Coronary artery (tissue), 2 donors: ENCODE data around the gene PDE9A.

Source experiments
- DNase-seq: peaks from one replicate; pipeline ENCODE4 v3.0.0-alpha.2; 2017; ENCODE audit warnings: low spot score
- H3K27ac ChIP-seq, 2 donors: fragments of 200-600 bp; sonication (generic); one replicate each; pipeline ENCODE4 v1.5.1; 2016 to 2019
- H3K4me3 ChIP-seq: fragments of 200-600 bp; sonication (generic); 2 replicates; pipeline ENCODE4 v1.5.1; 2016; ENCODE audit warnings: mild to moderate bottlenecking, moderate library complexity
- TF ChIP-seq, protein P1 (sequence below): fragments of 200-600 bp; sonication (generic); IDR thresholded peaks from one replicate; pipeline ENCODE4 v1.5.1; 2019; ENCODE audit warnings: antibody characterized with exemption

PDE9A gene

DNA sequence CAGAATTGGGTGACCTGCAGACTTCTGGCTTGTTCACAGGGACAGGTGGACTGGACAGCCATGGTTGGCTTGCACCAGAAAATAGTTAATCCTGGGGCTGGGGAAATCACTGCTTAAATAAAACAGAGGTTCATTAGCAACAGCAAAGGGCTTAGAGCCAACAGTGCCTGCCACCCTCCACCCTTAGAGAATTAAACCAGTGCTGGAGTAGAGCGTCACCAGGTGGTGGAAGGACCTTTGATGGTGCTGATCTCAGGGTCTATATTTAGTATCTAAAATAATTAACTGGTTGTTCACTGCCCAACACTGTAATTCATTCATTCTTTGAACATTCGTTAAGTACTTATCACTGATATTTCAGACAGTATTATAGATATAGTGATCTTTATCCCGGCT, 34.7 kb upstream of the PDE9A start:
- no peak for DNase-seq
- H3K27ac ChIP-seq, result no peak overlapping the region
- TF ChIP-seq, protein P1, sequence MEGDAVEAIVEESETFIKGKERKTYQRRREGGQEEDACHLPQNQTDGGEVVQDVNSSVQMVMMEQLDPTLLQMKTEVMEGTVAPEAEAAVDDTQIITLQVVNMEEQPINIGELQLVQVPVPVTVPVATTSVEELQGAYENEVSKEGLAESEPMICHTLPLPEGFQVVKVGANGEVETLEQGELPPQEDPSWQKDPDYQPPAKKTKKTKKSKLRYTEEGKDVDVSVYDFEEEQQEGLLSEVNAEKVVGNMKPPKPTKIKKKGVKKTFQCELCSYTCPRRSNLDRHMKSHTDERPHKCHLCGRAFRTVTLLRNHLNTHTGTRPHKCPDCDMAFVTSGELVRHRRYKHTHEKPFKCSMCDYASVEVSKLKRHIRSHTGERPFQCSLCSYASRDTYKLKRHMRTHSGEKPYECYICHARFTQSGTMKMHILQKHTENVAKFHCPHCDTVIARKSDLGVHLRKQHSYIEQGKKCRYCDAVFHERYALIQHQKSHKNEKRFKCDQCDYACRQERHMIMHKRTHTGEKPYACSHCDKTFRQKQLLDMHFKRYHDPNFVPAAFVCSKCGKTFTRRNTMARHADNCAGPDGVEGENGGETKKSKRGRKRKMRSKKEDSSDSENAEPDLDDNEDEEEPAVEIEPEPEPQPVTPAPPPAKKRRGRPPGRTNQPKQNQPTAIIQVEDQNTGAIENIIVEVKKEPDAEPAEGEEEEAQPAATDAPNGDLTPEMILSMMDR, result no peak
- H3K4me3 ChIP-seq, result no peak overlapping the region

DNA sequence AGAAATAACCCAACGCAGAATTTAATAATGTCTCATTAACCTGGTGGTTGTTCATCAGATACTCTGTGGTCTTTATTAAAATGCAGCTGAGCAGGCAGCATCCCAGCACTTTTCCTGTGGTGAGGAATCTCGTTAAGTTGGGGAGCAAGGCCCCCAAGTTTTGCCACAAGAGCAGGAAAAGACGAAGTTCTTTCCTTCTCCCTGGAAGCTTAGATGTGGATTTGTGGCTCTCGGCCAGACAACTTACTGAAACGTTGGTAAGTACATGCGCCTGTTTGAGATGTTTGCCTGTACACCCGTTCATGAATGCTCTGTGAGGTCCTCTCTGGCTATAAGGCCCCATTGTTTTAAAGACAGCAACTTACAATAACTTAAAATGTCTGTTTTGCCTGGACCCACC, 34.3 kb upstream of the PDE9A start:
- no peak for DNase-seq
- Histone ChIP-seq H3K27ac (no peak overlapping the region), H3K4me3 (no peak overlapping the region)
- TF ChIP-seq, protein P1, result no peak

DNA sequence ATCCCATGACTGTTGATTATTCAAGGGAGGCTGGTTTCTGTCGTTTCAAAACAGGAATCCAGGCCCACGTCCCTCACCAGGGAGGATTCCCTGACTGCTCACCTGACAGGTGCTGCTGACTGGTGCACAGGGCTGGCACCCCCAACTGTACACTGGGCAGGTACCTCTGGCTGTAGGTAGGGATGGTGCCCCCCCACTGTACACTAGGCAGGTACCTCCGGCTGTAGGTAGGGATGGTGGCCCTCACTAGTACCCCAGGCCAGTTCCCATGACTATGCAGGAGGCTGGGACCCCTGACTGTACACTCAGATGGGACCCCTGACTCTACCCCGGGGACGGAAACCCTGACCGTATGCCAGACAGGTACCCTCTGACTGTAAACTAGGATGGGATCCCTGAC, 33.6 kb upstream of the PDE9A start:
- no peak overlapping the region for H3K27ac ChIP-seq
- no peak for DNase-seq
- TF ChIP-seq, protein P1, result no peak
- H3K4me3 ChIP-seq, result no peak overlapping the region

DNA sequence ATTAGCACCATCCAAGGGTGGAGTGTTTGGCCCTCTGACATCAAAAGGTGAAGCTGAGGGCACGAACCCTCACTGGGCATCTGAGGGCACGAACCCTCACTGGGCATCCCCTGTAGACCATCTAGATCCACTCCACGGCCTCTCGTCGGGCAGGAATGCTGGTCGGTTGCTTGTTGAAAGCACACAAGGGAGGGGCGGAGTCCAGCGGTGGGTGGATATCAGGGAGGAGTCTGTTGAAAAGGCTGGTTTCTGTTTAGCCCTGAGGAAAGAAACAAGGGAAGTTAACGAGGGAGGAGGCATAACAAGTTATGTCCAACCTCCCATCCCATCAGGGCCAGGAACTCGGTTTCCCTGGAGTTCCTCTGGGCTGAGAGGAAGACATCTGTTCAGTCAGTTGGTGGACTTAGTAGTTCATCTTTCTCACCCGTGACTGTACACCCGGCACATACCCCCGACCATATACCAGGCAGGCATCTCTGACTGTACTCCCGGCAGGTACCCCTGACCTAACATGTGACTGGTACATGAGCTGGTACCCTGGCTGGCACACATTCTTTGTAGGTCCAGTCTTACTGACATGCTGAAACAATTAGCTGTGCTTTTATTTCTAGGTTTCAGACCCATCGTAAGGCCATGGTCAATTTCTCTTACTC, 32.1 kb upstream of the PDE9A start:
- no peak overlapping the region for H3K27ac ChIP-seq
- H3K4me3 ChIP-seq, result no peak overlapping the region
- TF ChIP-seq, protein P1, result no peak

GRCh38 chr21:42621819-42622177, 31.6 kb upstream of the PDE9A start:
- TF ChIP-seq, protein P1, result no peak
- no peak overlapping the region for H3K27ac ChIP-seq
- no peak for DNase-seq
- H3K4me3 ChIP-seq, result no peak overlapping the region

More for the DNA sequence above, 32.1 kb upstream of the PDE9A start:
- DNase-seq, result no peak

DNA sequence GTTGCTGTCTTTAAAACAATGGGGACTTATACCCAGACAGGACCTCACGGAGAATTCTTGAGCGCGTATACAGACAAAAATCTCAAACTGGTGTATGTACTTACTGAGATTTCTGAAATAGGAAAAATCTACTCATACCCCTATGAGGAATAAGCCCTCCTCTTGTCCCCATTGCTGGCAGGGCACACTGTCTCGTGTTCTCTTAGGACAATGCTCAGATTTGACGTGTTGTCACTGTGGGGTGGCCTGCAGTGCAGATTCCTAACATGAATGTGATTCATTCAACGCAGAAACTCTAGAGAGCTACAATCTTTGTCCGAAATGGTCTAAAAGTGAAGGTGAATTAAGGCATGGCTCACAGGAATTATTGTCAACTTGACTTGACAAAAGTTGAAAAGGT, 31.1 kb upstream of the PDE9A start:
- no peak overlapping the region for H3K27ac ChIP-seq

DNA sequence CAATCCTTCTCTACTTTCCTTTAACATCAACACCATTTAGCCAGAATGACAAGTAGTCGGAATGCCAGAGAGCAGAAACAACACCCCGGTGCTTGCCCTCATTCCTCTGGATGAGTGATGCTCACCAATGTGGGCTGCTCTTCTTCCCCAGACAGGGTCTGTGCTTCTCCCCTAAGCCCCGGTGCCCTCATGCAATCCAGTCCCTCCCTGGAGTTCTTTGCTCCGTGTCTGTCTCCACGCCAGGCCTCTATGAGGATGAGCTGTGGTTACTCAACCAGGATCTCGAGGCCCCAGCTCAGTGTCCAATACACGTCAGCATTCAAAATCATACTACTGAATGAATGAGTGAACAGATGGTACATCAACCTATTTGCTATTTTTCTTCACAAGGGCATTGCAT, 29.7 kb upstream of the PDE9A start:
- TF ChIP-seq, protein P1, result no peak
- DNase-seq, result no peak
- H3K4me3 ChIP-seq, result no peak overlapping the region
- no peak overlapping the region for H3K27ac ChIP-seq

More for the DNA sequence above, 31.1 kb upstream of the PDE9A start:
- TF ChIP-seq, protein P1, result no peak
- no peak for DNase-seq
- H3K4me3 ChIP-seq, result no peak overlapping the region
